K562 (cell line): ENCODE measurements around the gene CNNM4. TPM values are rescaled to one million over a fixed set of nuclear protein-coding genes. Genes with fewer than 3 reads are reported as not detected.

ENCODE experiments used
- CEBPB ChIP-seq: fragments of 450-650 bp; IDR thresholded peaks from 2 replicates; pipeline ENCODE4 v1.6.1; 2016; ENCODE audit warnings: missing genetic modification characterization, missing compliant biosample characterization
- E2F5 ChIP-seq: sonication (generic); formaldehyde crosslinking; IDR thresholded peaks from 2 replicates; pipeline ENCODE4 v1.8.0; 2022; ENCODE audit warnings: mild to moderate bottlenecking, missing genetic modification reagents
- ESRRA ChIP-seq: fragments of 450-650 bp; IDR thresholded peaks from 2 replicates; pipeline ENCODE4 v1.6.1; 2014; ENCODE audit warnings: low read depth, mild to moderate bottlenecking, moderate library complexity, borderline replicate concordance
- FOS ChIP-seq: IDR thresholded peaks from 3 replicates; pipeline ENCODE4 v1.6.1; 2011; ENCODE audit not compliant: insufficient read length; ENCODE audit errors: extremely low read depth
- FOSL1 ChIP-seq: fragments of 200-800 bp; sonication (Bioruptor generic); conservative IDR thresholded peaks from 2 replicates; pipeline ENCODE4 v1.6.1; 2016; ENCODE audit warnings: missing genetic modification characterization, missing compliant biosample characterization
- FOXJ2 ChIP-seq: fragments of 200-800 bp; sonication (Bioruptor generic); IDR thresholded peaks from 2 replicates; pipeline ENCODE4 v1.6.1; 2016; ENCODE audit warnings: missing genetic modification characterization, missing compliant biosample characterization
- LARP7 ChIP-seq: fragments of 450-650 bp; IDR thresholded peaks from 2 replicates; pipeline ENCODE4 v1.6.1; 2016
- MIER1 ChIP-seq: fragments of 450-650 bp; IDR thresholded peaks from 2 replicates; pipeline ENCODE4 v1.6.1; 2016; ENCODE audit warnings: antibody characterized with exemption, mild to moderate bottlenecking, low read depth
- OTX1 ChIP-seq: fragments of 450-650 bp; formaldehyde crosslinking; IDR thresholded peaks from 2 replicates; pipeline ENCODE4 v1.4.0; 2022; ENCODE audit warnings: mild to moderate bottlenecking
- PHTF2 ChIP-seq: fragments of 250-450 bp; sonication (Bioruptor Pico); IDR thresholded peaks from 2 replicates; pipeline ENCODE4 v1.5.0; 2021; ENCODE audit warnings: mild to moderate bottlenecking
- POLR2A ChIP-seq: fragments of 450-650 bp; conservative IDR thresholded peaks from 2 replicates; pipeline ENCODE4 v1.6.1; 2016
- RBM15 ChIP-seq: fragments of 200-400 bp; formaldehyde crosslinking; IDR thresholded peaks from 2 replicates; pipeline ENCODE4 v1.6.1; 2018; ENCODE audit warnings: mild to moderate bottlenecking, low read length, moderate library complexity; ENCODE audit not compliant: insufficient read depth
- RBM39 ChIP-seq: fragments of 200-400 bp; formaldehyde crosslinking; optimal IDR thresholded peaks from 2 replicates; pipeline ENCODE3; 2018; ENCODE audit warnings: low read depth, low read length
- TAF9B ChIP-seq: fragments of 450-650 bp; IDR thresholded peaks from 2 replicates; pipeline ENCODE4 v1.6.1; 2018; ENCODE audit warnings: mild to moderate bottlenecking; ENCODE audit not compliant: partially characterized antibody
- TGIF2 ChIP-seq: sonication (generic); formaldehyde crosslinking; IDR thresholded peaks from 2 replicates; pipeline ENCODE4 v1.8.1; 2022; ENCODE audit warnings: mild to moderate bottlenecking, missing genetic modification reagents, moderate library complexity
- THRB ChIP-seq: fragments of 450-650 bp; formaldehyde crosslinking; conservative IDR thresholded peaks from 2 replicates; pipeline ENCODE4 v1.4.0; 2022; ENCODE audit warnings: mild to moderate bottlenecking, missing genetic modification characterization
- USF2 ChIP-seq: sonication (generic); formaldehyde crosslinking; IDR thresholded peaks from 2 replicates; pipeline ENCODE4 v1.5.0; 2020; ENCODE audit warnings: missing genetic modification reagents
- ZNF253 ChIP-seq: fragments of 250-450 bp; sonication (Bioruptor Pico); conservative IDR thresholded peaks from 2 replicates; pipeline ENCODE4 v1.6.1; 2021; ENCODE audit warnings: mild to moderate bottlenecking
- polyA plus RNA-seq, 8 experiments: library from polyadenylated mRNA; depleted of rRNA in 4 of 8; stranded (reverse) in 5 of 8; unstranded in 3 of 8; fragments of >200 nt; fragmentation: Nextera tagmentation in 2 of 8; fragmentation: Illumina TruSeq in 1 of 8; extraction: Ambion mirVana in 2 of 8; extraction: Trizol in 1 of 8; gene quantifications; 2 replicates each; pipeline versions ENCODE4 v1.2.1 to v1.2.3, GENCODE V29; 2011 to 2014; ENCODE audit warnings: inconsistent platforms in 1 of 8, missing spikeins in 1 of 8
- total RNA-seq, 7 experiments: library from RNA; depleted of rRNA in 6 of 7; stranded (reverse); fragments of >200 nt in 6 of 7; fragmentation: Illumina TruSeq in 2 of 7; extraction: Trizol in 2 of 7; gene quantifications; 2 replicates each; pipeline versions ENCODE4 v1.2.1 to v1.2.3, GENCODE V29; 2011 to 2021; ENCODE audit warnings: low replicate concordance in 1 of 7
- TF ChIP-seq, protein P1 (sequence below): sonication (generic); formaldehyde crosslinking; IDR thresholded peaks from 2 replicates; pipeline ENCODE4 v1.8.1; 2023; ENCODE audit warnings: mild to moderate bottlenecking, missing genetic modification reagents, moderate library complexity
- TF ChIP-seq, protein P2 (sequence below), 2 experiments: fragments of 450-650 bp in 1 of 2; sonication (generic) in 1 of 2; formaldehyde crosslinking in 1 of 2; IDR thresholded peaks in 1 of 2; conservative IDR thresholded peaks in 1 of 2; 2 replicates each; pipeline versions ENCODE4 v1.6.1 to v1.8.1; 2016 to 2023; ENCODE audit warnings: mild to moderate bottlenecking in 2 of 2, moderate library complexity in 2 of 2, inconsistent platforms in 1 of 2, missing genetic modification reagents in 1 of 2
- TF ChIP-seq, protein P3 (sequence below): IDR thresholded peaks from 2 replicates; pipeline ENCODE4 v1.6.1; 2014; ENCODE audit warnings: antibody characterized with exemption

CNNM4 gene
- total and polyA plus RNA-seq, 9 of the 15 experiments (the other 6 are each of a cell fraction or from before 2014, with no cell fraction given) = 0.96 to 6.3 (median 2.8) TPM

- TF ChIP-seq MIER1 (no peak), LARP7 (no peak), RBM15 (no peak), FOXJ2 (peak; percentile 92; the same call in 1 of the 2 replicates), E2F5 (no peak), OTX1 (CRISPR knock-in tag) (no peak), THRB (CRISPR knock-in tag) (no peak), PHTF2 (CRISPR knock-in tag) (no peak), ESRRA (no peak), TGIF2 (CRISPR knock-in tag) (no peak), TAF9B (no peak), USF2 (no peak), ZNF253 (CRISPR knock-in tag) (no peak), FOSL1 (tag) (no peak), POLR2A (no peak), RBM39 (no peak), FOS (no peak), CEBPB (no peak)
- TF ChIP-seq, protein P1, sequence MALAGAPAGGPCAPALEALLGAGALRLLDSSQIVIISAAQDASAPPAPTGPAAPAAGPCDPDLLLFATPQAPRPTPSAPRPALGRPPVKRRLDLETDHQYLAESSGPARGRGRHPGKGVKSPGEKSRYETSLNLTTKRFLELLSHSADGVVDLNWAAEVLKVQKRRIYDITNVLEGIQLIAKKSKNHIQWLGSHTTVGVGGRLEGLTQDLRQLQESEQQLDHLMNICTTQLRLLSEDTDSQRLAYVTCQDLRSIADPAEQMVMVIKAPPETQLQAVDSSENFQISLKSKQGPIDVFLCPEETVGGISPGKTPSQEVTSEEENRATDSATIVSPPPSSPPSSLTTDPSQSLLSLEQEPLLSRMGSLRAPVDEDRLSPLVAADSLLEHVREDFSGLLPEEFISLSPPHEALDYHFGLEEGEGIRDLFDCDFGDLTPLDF (CRISPR knock-in tag) = no peak
- TF ChIP-seq, protein P2, sequence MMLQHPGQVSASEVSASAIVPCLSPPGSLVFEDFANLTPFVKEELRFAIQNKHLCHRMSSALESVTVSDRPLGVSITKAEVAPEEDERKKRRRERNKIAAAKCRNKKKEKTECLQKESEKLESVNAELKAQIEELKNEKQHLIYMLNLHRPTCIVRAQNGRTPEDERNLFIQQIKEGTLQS (IDR thresholded peaks at IDR 0.05) = no peak
- TF ChIP-seq, protein P2 (CRISPR knock-in tag; conservative IDR thresholded peaks at IDR 0.05) = 0 out of 2 replicates have a peak, but pooled peaks have one; percentile 36
- TF ChIP-seq, protein P3, sequence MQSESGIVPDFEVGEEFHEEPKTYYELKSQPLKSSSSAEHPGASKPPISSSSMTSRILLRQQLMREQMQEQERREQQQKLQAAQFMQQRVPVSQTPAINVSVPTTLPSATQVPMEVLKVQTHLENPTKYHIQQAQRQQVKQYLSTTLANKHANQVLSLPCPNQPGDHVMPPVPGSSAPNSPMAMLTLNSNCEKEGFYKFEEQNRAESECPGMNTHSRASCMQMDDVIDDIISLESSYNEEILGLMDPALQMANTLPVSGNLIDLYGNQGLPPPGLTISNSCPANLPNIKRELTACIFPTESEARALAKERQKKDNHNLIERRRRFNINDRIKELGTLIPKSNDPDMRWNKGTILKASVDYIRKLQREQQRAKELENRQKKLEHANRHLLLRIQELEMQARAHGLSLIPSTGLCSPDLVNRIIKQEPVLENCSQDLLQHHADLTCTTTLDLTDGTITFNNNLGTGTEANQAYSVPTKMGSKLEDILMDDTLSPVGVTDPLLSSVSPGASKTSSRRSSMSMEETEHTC = no peak
These were observed 54.8 kb downstream of the CNNM4 start (continued) for GRCh38 chr2:96815326-96816126.
